ENCODE results near the gene PKP2. TPM values are rescaled to one million over a fixed set of nuclear protein-coding genes. Genes with fewer than 3 reads are reported as not detected.

Gene PKP2
- total RNA-seq, 1 experiment from 2014 or later = 61.1 TPM

DNA sequence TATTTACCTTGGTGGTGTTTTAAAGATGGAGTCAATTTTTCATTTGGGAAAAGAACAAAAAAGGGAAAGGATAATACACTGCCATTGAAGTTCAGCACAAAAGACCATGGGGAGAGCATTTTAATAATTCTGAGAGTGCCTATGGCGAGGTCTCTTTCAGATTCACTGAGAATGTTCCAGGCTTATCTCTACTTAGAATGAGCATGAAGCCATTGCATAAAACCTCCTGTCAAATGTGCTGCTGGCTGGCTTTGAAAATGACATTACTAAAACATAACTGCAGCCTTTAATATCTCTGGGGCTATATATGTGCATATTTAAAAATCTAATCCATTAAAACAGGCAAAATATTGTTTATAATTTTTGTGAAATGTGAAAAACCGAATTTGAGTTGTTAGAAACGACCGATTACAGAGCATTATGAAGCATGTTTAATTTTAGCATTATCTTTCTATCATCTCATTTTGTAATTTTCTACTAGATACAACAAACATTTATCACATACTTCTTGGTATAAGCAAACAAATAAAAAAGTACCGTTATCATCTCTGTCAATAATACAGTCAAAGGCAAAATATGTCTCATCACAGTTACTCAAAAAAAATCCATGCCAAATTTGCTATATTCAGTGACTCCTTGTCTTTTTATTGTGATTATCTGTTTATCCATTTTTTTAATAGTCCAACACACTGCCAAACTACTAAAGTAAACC is 95.2 kb downstream of the PKP2 start:
- BruUV-seq (replicated peaks) = no TSS peak

DNA sequence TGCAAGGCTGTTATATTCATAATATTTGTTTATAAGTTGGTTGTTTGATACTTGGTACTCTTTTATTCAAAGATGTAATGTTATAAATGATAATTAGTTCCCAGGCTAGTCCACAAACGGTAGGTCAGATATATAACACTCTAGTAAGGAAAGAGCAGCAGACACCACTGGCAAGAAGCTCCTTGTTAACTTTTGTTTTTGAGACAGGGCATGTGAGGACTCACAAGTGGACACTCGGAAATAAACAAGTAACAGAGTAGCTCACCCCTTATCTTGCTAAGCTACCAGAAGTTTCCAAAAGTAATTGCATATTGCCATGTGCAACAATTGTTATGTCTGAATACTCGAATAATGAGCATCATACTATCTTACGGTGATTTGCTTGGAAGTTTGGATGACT is 102.3 kb downstream of the PKP2 start:
- Mint-ChIP-seq H3K27ac (ENCODE audit: unreplicated experiment) (no peak overlapping the region), H3K36me3 (ENCODE audit: insufficient read depth, unreplicated experiment) (peaks cover 17% of the 10 kb centered on the region), H3K27me3 (ENCODE audit: unreplicated experiment) (no peaks in the 10 kb centered on the region), H3K4me3 (ENCODE audit: low read depth, unreplicated experiment) (no peak overlapping the region), H3K9me3 (ENCODE audit: low read depth, unreplicated experiment) (no peaks in the 10 kb centered on the region), H3K4me1 (ENCODE audit: low read depth, unreplicated experiment) (no peaks in the 10 kb centered on the region)
- BruUV-seq (replicated peaks) = no TSS peak
- TF ChIP-seq, protein P1, sequence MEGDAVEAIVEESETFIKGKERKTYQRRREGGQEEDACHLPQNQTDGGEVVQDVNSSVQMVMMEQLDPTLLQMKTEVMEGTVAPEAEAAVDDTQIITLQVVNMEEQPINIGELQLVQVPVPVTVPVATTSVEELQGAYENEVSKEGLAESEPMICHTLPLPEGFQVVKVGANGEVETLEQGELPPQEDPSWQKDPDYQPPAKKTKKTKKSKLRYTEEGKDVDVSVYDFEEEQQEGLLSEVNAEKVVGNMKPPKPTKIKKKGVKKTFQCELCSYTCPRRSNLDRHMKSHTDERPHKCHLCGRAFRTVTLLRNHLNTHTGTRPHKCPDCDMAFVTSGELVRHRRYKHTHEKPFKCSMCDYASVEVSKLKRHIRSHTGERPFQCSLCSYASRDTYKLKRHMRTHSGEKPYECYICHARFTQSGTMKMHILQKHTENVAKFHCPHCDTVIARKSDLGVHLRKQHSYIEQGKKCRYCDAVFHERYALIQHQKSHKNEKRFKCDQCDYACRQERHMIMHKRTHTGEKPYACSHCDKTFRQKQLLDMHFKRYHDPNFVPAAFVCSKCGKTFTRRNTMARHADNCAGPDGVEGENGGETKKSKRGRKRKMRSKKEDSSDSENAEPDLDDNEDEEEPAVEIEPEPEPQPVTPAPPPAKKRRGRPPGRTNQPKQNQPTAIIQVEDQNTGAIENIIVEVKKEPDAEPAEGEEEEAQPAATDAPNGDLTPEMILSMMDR (IDR thresholded peaks at IDR 0.05; ENCODE audit: unreplicated experiment) = no peak
- intact Hi-C loops (cut with micrococcal nuclease; ENCODE audit: unreplicated experiment) = no loop called here
- no peak for DNase-seq
- CTCF ChIA-PET = no interaction called here

More for the DNA sequence above, 95.2 kb downstream of the PKP2 start:
- H3K36me3 Mint-ChIP-seq (ENCODE audit: insufficient read depth, unreplicated experiment) = peaks cover 18% of the 10 kb centered on the region
- H3K4me1 Mint-ChIP-seq (ENCODE audit: low read depth, unreplicated experiment) = no peaks in the 10 kb centered on the region
- DNase-seq = no peak
- CTCF ChIA-PET = no interaction called here
- peaks cover 2% of the 10 kb centered on the region for H3K9me3 Mint-ChIP-seq (ENCODE audit: low read depth, unreplicated experiment)
- H3K4me3 Mint-ChIP-seq (ENCODE audit: low read depth, unreplicated experiment) = no peak overlapping the region
- TF ChIP-seq, protein P1 (IDR thresholded peaks at IDR 0.05; ENCODE audit: unreplicated experiment) = no peak
- H3K27me3 Mint-ChIP-seq (ENCODE audit: unreplicated experiment) = no peaks in the 10 kb centered on the region
- H3K27ac Mint-ChIP-seq (ENCODE audit: unreplicated experiment) = no peak overlapping the region
- intact Hi-C loops (cut with micrococcal nuclease; ENCODE audit: unreplicated experiment) = no loop called here

DNA sequence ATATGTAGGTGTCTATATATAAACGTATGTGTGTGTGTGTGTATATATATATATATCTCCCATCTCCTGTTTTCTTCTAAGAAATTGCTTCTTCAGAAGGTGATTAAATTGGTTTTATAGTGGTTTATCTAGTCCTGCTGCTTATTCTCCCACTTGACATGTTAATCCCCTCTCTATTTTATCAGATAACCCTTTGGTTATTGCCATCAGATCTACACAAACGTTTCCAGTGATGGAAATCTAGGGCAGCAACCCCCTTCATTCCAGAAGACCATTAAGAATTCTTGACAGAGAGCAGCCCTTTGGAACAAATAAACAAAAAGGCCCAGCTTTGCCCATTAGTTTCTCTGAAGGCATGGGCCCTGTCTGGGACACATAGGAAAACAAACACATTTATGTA is 106.7 kb downstream of the PKP2 start:
- CTCF ChIA-PET = no interaction called here
- no peaks in the 10 kb centered on the region for H3K4me1 Mint-ChIP-seq (ENCODE audit: low read depth, unreplicated experiment)
- H3K27ac Mint-ChIP-seq (ENCODE audit: unreplicated experiment) = no peak overlapping the region
- DNase-seq = no peak
- H3K27me3 Mint-ChIP-seq (ENCODE audit: unreplicated experiment) = no peaks in the 10 kb centered on the region
- TF ChIP-seq, protein P1 (IDR thresholded peaks at IDR 0.05; ENCODE audit: unreplicated experiment) = no peak
- H3K9me3 Mint-ChIP-seq (ENCODE audit: low read depth, unreplicated experiment) = no peaks in the 10 kb centered on the region
- BruUV-seq (replicated peaks) = no TSS peak
- H3K4me3 Mint-ChIP-seq (ENCODE audit: low read depth, unreplicated experiment) = no peak overlapping the region
- intact Hi-C loops (cut with micrococcal nuclease; ENCODE audit: unreplicated experiment) = no loop called here
- H3K36me3 Mint-ChIP-seq (ENCODE audit: insufficient read depth, unreplicated experiment) = peaks cover 17% of the 10 kb centered on the region

DNA sequence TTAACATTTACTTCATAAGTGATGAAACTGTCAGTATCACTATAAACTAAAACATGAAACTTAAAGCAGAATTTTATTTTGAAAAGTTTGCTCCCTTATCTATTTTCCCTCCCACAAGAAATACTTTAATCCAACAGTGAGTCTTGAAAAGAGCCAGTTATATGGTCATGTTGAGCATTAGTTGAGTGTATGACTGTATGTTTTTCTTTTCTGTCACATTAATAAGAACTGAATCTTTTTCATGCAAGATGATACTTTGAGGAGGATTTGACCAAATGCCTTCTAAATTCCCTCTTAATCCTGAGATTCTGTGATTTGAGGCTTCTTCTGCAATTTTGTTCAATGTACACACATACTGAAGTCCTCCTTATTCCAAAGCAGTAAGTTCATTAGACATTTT is 107.1 kb downstream of the PKP2 start:
- H3K9me3 Mint-ChIP-seq (ENCODE audit: low read depth, unreplicated experiment) = no peaks in the 10 kb centered on the region
- H3K36me3 Mint-ChIP-seq (ENCODE audit: insufficient read depth, unreplicated experiment) = peaks cover 16% of the 10 kb centered on the region
- CTCF ChIA-PET = no interaction called here
- H3K27ac Mint-ChIP-seq (ENCODE audit: unreplicated experiment) = no peak overlapping the region
- DNase-seq = no peak
- no peaks in the 10 kb centered on the region for H3K4me1 Mint-ChIP-seq (ENCODE audit: low read depth, unreplicated experiment)
- BruUV-seq (replicated peaks) = no TSS peak
- intact Hi-C loops (cut with micrococcal nuclease; ENCODE audit: unreplicated experiment) = no loop called here
- TF ChIP-seq, protein P1 (IDR thresholded peaks at IDR 0.05; ENCODE audit: unreplicated experiment) = no peak
- no peak overlapping the region for H3K4me3 Mint-ChIP-seq (ENCODE audit: low read depth, unreplicated experiment)
- H3K27me3 Mint-ChIP-seq (ENCODE audit: unreplicated experiment) = no peaks in the 10 kb centered on the region

All from Calu3 (cell line).